WERI-Rb-1 (cell line): ENCODE results near the gene MPPE1.

ENCODE experiments used
- DNase-seq: peaks from one replicate; pipeline ENCODE4 v3.0.0-alpha.2; 2020
- H3K27ac ChIP-seq: fragments of 250-450 bp; sonication (Bioruptor Pico); 2 replicates; pipeline ENCODE4 v1.5.1; 2020; ENCODE audit warnings: mild to moderate bottlenecking, moderate library complexity
- H3K27me3 ChIP-seq: fragments of 250-450 bp; sonication (Bioruptor Pico); 2 replicates; pipeline ENCODE4 v1.5.1; 2021; ENCODE audit warnings: mild to moderate bottlenecking, low read depth, moderate library complexity; ENCODE audit not compliant: insufficient read depth, severe bottlenecking
- H3K36me3 ChIP-seq: fragments of 250-450 bp; sonication (Bioruptor Pico); 2 replicates; pipeline ENCODE4 v1.5.1; 2020; ENCODE audit warnings: mild to moderate bottlenecking, moderate library complexity
- H3K4me3 ChIP-seq: 2 replicates; pipeline ENCODE4 v1.5.1; 2011; ENCODE audit warnings: low read depth, mild to moderate bottlenecking, control low read depth, low read length
- H3K9me3 ChIP-seq: fragments of 250-450 bp; sonication (Bioruptor Pico); 2 replicates; pipeline ENCODE4 v1.5.1; 2021; ENCODE audit warnings: mild to moderate bottlenecking, moderate library complexity; ENCODE audit not compliant: severe bottlenecking
- TF ChIP-seq, protein P1 (sequence below): IDR thresholded peaks from 2 replicates; pipeline ENCODE4 v1.5.1; 2011; ENCODE audit warnings: low read depth, mild to moderate bottlenecking, control low read depth, inconsistent platforms, low read length

The MPPE1 gene

DNA sequence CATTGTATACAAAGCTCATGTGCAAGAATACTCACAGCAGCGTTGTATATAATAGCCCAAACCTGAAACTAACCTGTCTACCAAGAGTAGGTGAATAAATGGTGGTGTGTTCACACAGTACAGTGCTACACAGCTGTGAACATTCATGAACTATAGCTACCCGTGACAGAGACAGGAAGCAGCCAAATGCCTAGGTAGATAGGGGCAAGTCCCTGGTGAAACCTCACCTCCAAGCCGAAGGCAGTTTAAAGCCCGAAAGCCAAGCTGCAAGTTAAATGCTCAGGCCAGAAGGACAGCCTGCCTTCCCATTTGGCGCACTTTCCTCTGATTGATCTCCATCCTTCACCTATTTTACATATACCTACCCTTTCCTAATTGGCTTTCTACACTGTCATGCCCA lies 36.7 kb upstream of the MPPE1 start:
- no peak for DNase-seq
- TF ChIP-seq, protein P1, sequence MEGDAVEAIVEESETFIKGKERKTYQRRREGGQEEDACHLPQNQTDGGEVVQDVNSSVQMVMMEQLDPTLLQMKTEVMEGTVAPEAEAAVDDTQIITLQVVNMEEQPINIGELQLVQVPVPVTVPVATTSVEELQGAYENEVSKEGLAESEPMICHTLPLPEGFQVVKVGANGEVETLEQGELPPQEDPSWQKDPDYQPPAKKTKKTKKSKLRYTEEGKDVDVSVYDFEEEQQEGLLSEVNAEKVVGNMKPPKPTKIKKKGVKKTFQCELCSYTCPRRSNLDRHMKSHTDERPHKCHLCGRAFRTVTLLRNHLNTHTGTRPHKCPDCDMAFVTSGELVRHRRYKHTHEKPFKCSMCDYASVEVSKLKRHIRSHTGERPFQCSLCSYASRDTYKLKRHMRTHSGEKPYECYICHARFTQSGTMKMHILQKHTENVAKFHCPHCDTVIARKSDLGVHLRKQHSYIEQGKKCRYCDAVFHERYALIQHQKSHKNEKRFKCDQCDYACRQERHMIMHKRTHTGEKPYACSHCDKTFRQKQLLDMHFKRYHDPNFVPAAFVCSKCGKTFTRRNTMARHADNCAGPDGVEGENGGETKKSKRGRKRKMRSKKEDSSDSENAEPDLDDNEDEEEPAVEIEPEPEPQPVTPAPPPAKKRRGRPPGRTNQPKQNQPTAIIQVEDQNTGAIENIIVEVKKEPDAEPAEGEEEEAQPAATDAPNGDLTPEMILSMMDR, result no peak
- H3K27ac ChIP-seq, result no peak overlapping the region

DNA sequence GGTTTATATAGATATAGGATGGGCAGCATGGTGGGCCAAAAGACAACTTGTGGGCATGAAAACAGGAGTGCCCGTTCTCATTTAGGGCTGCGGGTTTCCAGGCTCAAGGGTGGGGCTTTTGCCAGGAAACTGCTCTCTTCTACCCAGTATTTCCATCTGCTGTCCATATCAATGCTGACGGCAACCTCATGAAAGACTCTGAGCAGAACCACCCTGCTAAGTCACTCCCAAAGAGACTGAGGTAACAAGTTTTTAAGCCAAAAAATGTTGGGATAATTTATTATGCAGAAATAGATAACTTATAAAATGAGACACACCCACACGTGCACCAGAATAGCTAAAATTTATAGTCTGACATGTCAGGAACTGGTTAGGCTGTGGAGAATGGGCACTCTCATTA lies 36.1 kb upstream of the MPPE1 start:
- TF ChIP-seq, protein P1, result no peak
- H3K36me3 ChIP-seq, result no peaks in the 10 kb centered on the region
- no peak overlapping the region for H3K4me3 ChIP-seq
- H3K27ac ChIP-seq, result no peak overlapping the region
- H3K9me3 ChIP-seq, result no peaks in the 10 kb centered on the region
- H3K27me3 ChIP-seq, result no peaks in the 10 kb centered on the region
- no peak for DNase-seq

More for the DNA sequence above, 36.7 kb upstream of the MPPE1 start:
- H3K9me3 ChIP-seq, result no peaks in the 10 kb centered on the region
- no peaks in the 10 kb centered on the region for H3K36me3 ChIP-seq
- H3K27me3 ChIP-seq, result no peaks in the 10 kb centered on the region
- H3K4me3 ChIP-seq, result no peak overlapping the region

DNA sequence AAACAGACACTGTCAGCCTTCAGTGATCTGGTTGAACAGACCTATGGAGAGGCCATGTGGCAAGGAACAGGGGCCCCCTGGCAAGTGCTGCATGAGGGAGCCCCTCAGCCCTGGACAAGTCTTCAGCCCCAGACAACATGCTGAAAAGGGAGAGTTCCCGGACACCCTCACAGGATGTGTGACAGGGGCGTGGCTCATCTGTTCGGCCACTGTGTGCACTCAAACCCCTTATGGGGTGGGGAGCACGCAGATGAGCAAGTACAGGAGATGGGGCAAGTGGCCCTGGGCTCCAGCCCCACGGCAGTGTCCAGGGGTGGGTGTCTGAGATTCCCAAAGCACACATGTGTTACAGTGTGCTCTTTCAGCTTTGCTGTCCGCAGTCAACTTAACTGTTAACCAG lies 35.4 kb upstream of the MPPE1 start:
- no peaks in the 10 kb centered on the region for H3K27me3 ChIP-seq
- TF ChIP-seq, protein P1, result no peak
- no peak overlapping the region for H3K27ac ChIP-seq
- H3K9me3 ChIP-seq, result no peaks in the 10 kb centered on the region
- H3K36me3 ChIP-seq, result no peaks in the 10 kb centered on the region
- no peak for DNase-seq
- no peak overlapping the region for H3K4me3 ChIP-seq

DNA sequence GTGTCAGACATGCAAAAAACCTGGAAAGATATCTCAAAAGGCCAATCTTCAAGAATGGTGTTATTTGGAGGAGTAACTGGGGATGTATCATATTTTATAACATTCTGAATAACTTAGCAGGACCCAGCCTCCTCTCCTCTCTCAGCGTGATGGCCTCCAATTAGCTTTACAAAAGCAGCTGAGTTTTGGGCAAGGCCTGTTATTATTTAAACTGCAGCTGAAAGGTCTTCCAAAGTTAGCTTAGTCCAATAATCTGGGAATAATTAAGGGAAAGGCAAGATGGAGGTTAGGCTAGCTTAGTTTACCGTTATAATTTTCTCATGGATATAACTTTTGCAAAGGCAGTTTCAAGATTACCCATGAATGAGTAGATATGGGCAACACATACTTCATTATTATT lies 32.8 kb upstream of the MPPE1 start:
- Histone ChIP-seq H3K27ac (no peak overlapping the region), H3K27me3 (no peaks in the 10 kb centered on the region), H3K36me3 (no peaks in the 10 kb centered on the region), H3K9me3 (no peaks in the 10 kb centered on the region), H3K4me3 (no peak overlapping the region)
- TF ChIP-seq, protein P1, result no peak
- DNase-seq, result no peak

DNA sequence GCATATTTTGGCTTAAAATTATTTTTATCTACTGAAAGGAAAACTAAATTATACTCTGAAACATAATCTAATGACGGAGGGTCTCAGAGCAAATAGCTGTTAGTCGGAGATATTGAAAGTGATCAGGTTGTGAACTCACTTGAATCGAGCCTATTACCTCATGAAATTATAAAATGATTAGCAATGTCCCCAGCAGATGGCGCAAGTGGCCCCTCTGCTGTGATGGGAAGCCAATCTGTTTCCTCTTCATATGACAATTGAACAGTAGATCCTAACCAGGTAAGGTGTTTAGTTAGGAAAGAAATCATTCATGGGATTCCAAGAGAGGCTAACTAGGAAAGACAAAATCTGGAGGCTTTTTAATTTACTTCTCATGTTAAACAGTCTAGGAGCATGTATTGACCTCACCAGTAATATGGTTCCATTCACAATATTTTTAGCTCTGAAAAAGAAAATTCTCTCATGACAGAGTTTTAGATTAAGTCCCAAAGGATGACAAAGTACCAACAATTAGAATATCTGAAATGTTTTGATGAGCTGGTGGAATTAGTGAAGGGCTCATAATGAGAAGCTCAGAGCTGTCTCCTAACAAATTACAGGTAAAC lies 29.9 kb upstream of the MPPE1 start:
- DNase-seq, result peak; percentile 68
- H3K27me3 ChIP-seq, result no peaks in the 10 kb centered on the region
- TF ChIP-seq, protein P1, result peak; percentile 64; the same call in 1 of the 2 replicates
- no peak overlapping the region for H3K27ac ChIP-seq
- no peak overlapping the region for H3K4me3 ChIP-seq
- no peaks in the 10 kb centered on the region for H3K36me3 ChIP-seq
- no peaks in the 10 kb centered on the region for H3K9me3 ChIP-seq

DNA sequence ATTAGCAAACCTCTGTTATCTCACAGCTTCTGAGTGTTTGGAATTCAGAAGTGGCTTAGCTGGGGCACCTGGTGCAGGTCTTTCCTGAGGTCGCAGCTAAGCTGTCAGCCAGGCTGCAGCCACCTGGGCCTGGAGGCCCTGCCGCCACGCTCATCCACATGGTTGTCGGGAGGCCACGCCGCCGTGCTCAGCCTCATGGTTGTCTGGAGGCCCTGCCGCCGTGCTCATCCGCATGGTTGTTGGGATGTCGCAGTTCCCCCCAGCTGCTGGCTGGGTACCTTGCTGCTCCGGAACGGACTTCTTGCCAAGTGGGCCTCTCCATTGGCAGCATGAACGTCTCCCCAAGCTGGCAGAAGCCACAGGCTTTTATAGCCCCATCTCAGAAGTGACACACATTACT lies 24.3 kb upstream of the MPPE1 start:
- no peaks in the 10 kb centered on the region for H3K27me3 ChIP-seq
- TF ChIP-seq, protein P1, result no peak
- no peaks in the 10 kb centered on the region for H3K36me3 ChIP-seq
- H3K27ac ChIP-seq, result no peak overlapping the region
- no peaks in the 10 kb centered on the region for H3K9me3 ChIP-seq
- no peak overlapping the region for H3K4me3 ChIP-seq
- DNase-seq, result no peak
